Measurements from ENCODE around the gene HACL1. TPM values are rescaled to one million over a fixed set of nuclear protein-coding genes. Genes with fewer than 3 reads are reported as not detected.

HACL1 gene
- total and polyA plus RNA-seq, 10 of the 15 experiments (the other 5 are each of a cell fraction or from before 2014, with no cell fraction given), result 19.4 to 48.7 (median 30.1) TPM

DNA sequence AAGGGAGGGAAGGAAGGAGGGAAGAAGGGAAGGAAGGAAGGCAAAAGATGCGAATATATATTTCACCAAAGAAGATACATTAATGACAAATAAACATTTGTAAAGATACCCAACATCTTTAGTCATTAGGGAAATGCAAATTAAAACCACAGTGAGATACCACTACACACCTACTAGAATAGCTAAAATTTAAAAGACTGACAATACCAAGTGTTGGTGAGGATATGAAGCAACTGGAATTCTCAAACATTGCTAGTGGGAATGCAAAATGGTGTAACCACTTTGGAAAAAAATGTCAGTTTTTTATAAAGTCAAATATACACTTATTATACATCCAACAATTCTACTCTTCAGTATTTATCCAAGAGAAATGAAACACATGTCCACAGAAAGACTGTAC lies 75.6 kb downstream of the HACL1 start:
- in situ Hi-C loops (cut with MboI) (no loop called here), intact Hi-C loops (cut with micrococcal nuclease; ENCODE audit: unreplicated experiment) (loop anchor here (2.0 kb wide), 1 partner anchor 31 kb away; no protein-coding TSS in a partner anchor)
- Histone ChIP-seq H3K9ac (ENCODE audit: control insufficient read depth, insufficient read depth, low read length) (no peak overlapping the region), H4K20me1 (ENCODE audit: control insufficient read depth, insufficient read depth) (no peaks in the 10 kb centered on the region), H3K4me1 (ENCODE audit: control insufficient read depth, insufficient read depth, low read length) (no peaks in the 10 kb centered on the region), H3K27ac (ENCODE audit: control insufficient read depth, insufficient read depth) (no peak overlapping the region), H2AFZ (ENCODE audit: control insufficient read depth, low read depth, low read length) (no peak overlapping the region), H3K27me3 (replicated peaks in 1 of 2; ENCODE audit: control insufficient read depth in 2 of 2, insufficient read depth in 2 of 2, low read length in 1 of 2) (no peaks in the 10 kb centered on the region), H3K4me3 (no peak overlapping the region), H3K36me3 (ENCODE audit: control insufficient read depth in 2 of 2, insufficient read depth in 2 of 2, low read length in 1 of 2) (no peaks in the 10 kb centered on the region), H3K4me2 (ENCODE audit: control insufficient read depth, insufficient read depth) (no peak overlapping the region), H3K9me3 (replicated peaks; ENCODE audit: control insufficient read depth, insufficient read depth, low read length) (no peaks in the 10 kb centered on the region), H3K79me2 (ENCODE audit: control insufficient read depth, insufficient read depth, low read length) (no peaks in the 10 kb centered on the region)
- WGBS (ENCODE audit: insufficient coverage, insufficient replicate concordance, low lambda C conversion rate, missing lambda C conversion rate), result 86% methylated on average over 1 of the region's 1 CpG
- DNase-seq (ENCODE audit: low read depth, low spot score), result no peak
- ChIA-PET RAD21 (ENCODE audit: unreplicated experiment) (no interaction called here), POLR2A (no interaction called here), CTCF (interaction anchor here (1.1 to 5.4 kb wide), 6 partner anchors 10 to 719 kb away, joined by 3 to 72 read pairs (median 9); no protein-coding TSS in a partner anchor), SMC1A (ENCODE audit: uncharacterized antibody, unreplicated experiment) (interaction anchor here (0.6 to 4.7 kb wide), 4 partner anchors 9 to 316 kb away, joined by 3 to 58 read pairs (median 3); no protein-coding TSS in a partner anchor)
- no peak for ATAC-seq
- FAIRE-seq, result no peak
- BruUV-seq (replicated peaks), result no TSS peak
- TF ChIP-seq KAT2A (conservative IDR thresholded peaks at IDR 0.05; ENCODE audit: control insufficient read depth, low read depth, low read length) (no peak), CHD4 (IDR thresholded peaks at IDR 0.05) (no peak)

DNA sequence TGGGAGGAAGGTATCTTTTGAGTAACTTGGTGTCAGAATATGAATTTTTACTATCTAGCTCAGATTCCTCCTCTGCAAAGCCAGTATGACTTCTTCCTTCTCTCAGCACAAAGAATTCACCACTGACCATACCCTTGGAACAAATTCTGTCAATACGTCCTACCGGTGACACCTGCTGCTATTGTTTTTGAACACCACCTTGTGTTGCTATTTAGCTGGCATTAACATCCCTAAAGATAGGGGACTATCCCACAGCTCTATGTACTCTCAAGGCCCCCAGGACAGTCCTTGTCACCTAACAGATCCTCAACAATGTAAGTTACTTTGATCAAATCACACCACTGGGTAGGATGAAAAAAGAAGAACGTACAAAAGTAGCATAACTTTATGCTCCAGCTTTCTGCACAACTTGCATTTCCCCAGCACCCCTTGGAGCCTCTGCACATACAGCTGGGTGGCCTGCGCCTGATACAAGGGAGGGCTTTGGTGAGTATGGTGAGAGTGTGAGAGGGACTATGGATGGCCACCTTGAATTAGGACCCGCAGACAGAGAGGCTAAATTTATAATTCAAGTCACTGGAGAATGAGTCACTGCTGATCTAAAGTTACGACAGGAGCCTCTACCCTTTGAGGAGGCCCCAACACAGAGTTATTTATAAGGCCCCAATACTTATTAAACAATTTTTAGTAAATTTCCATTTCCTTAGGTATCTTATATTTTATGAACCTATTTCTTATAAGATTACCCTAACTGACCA lies 77.5 kb downstream of the HACL1 start:
- no peaks in the 10 kb centered on the region for H4K20me1 ChIP-seq (ENCODE audit: control insufficient read depth, insufficient read depth)
- ChIA-PET RAD21 (ENCODE audit: unreplicated experiment) (interaction anchor here (0.9 to 4.4 kb wide), 4 partner anchors 9 to 119 kb away, joined by 3 to 22 read pairs (median 3); no protein-coding TSS in a partner anchor), CTCF (interaction anchor here (0.7 to 3.1 kb wide), 10 partner anchors 9 to 320 kb away, joined by 3 to 13 read pairs (median 5); partner anchors contain the start of gene CAPN7), SMC1A (ENCODE audit: uncharacterized antibody, unreplicated experiment) (interaction anchor here (0.7 to 1.8 kb wide), 9 partner anchors 10 to 321 kb away, joined by 3 to 7 read pairs (median 4); partner anchors contain the start of genes EAF1 and METTL6), POLR2A (no interaction called here)
- no peak overlapping the region for H3K4me3 ChIP-seq
- no peak for ATAC-seq
- no peak for FAIRE-seq
- BruUV-seq (replicated peaks), result no TSS peak
- H3K27ac ChIP-seq (ENCODE audit: control insufficient read depth, insufficient read depth), result no peak overlapping the region
- DNase-seq (ENCODE audit: low read depth, low spot score), result no peak
- no peak overlapping the region for H3K9ac ChIP-seq (ENCODE audit: control insufficient read depth, insufficient read depth, low read length)
- H3K36me3 ChIP-seq (ENCODE audit: control insufficient read depth in 2 of 2, insufficient read depth in 2 of 2, low read length in 1 of 2), result no peaks in the 10 kb centered on the region
- no peaks in the 10 kb centered on the region for H3K4me1 ChIP-seq (ENCODE audit: control insufficient read depth, insufficient read depth, low read length)
- H3K9me3 ChIP-seq (replicated peaks; ENCODE audit: control insufficient read depth, insufficient read depth, low read length), result no peaks in the 10 kb centered on the region
- 55% methylated on average over 6 of the region's 6 CpGs for WGBS (ENCODE audit: insufficient coverage, insufficient replicate concordance, low lambda C conversion rate, missing lambda C conversion rate)
- H3K27me3 ChIP-seq (replicated peaks in 1 of 2; ENCODE audit: control insufficient read depth in 2 of 2, insufficient read depth in 2 of 2, low read length in 1 of 2), result no peaks in the 10 kb centered on the region
- H3K79me2 ChIP-seq (ENCODE audit: control insufficient read depth, insufficient read depth, low read length), result no peaks in the 10 kb centered on the region
- intact Hi-C loops (cut with micrococcal nuclease; ENCODE audit: unreplicated experiment) (no loop called here), in situ Hi-C loops (cut with MboI) (no loop called here)
- no peak overlapping the region for H3K4me2 ChIP-seq (ENCODE audit: control insufficient read depth, insufficient read depth)
- H2AFZ ChIP-seq (ENCODE audit: control insufficient read depth, low read depth, low read length), result no peak overlapping the region
- no peak for TF ChIP-seq RCOR1 (conservative IDR thresholded peaks at IDR 0.05; ENCODE audit: low read depth, low read length)
- TF ChIP-seq GATAD2B (conservative IDR thresholded peaks at IDR 0.05; ENCODE audit: low read depth), result no peak
- TF ChIP-seq SMAD1 (IDR thresholded peaks at IDR 0.05; ENCODE audit: low read depth, partially characterized antibody), result no peak
- TF ChIP-seq, protein P1, sequence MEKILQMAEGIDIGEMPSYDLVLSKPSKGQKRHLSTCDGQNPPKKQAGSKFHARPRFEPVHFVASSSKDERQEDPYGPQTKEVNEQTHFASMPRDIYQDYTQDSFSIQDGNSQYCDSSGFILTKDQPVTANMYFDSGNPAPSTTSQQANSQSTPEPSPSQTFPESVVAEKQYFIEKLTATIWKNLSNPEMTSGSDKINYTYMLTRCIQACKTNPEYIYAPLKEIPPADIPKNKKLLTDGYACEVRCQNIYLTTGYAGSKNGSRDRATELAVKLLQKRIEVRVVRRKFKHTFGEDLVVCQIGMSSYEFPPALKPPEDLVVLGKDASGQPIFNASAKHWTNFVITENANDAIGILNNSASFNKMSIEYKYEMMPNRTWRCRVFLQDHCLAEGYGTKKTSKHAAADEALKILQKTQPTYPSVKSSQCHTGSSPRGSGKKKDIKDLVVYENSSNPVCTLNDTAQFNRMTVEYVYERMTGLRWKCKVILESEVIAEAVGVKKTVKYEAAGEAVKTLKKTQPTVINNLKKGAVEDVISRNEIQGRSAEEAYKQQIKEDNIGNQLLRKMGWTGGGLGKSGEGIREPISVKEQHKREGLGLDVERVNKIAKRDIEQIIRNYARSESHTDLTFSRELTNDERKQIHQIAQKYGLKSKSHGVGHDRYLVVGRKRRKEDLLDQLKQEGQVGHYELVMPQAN (conservative IDR thresholded peaks at IDR 0.05), result no peak
- no peak for TF ChIP-seq CBX3 (IDR thresholded peaks at IDR 0.05; ENCODE audit: borderline replicate concordance, low read depth)
- no peak for TF ChIP-seq IKZF2 (IDR thresholded peaks at IDR 0.05)
- TF ChIP-seq LARP7 (IDR thresholded peaks at IDR 0.05), result no peak
- TF ChIP-seq EED (IDR thresholded peaks at IDR 0.05; ENCODE audit: low read depth), result no peak
- TF ChIP-seq, protein P2, sequence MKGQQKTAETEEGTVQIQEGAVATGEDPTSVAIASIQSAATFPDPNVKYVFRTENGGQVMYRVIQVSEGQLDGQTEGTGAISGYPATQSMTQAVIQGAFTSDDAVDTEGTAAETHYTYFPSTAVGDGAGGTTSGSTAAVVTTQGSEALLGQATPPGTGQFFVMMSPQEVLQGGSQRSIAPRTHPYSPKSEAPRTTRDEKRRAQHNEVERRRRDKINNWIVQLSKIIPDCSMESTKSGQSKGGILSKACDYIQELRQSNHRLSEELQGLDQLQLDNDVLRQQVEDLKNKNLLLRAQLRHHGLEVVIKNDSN (IDR thresholded peaks at IDR 0.05; ENCODE audit: borderline replicate concordance, extremely low read length, insufficient read depth, low read depth, low read length), result no peak
- TF ChIP-seq NFXL1 (IDR thresholded peaks at IDR 0.05; ENCODE audit: borderline replicate concordance), result no peak
- no peak for TF ChIP-seq RFX5 (IDR thresholded peaks at IDR 0.05; ENCODE audit: low read depth, low read length)
- no peak for TF ChIP-seq BCL11A (IDR thresholded peaks at IDR 0.05; ENCODE audit: low read depth, low read length)
- TF ChIP-seq POLR2AphosphoS2 (IDR thresholded peaks at IDR 0.05; ENCODE audit: low read depth, low read length), result no peak

Measured in GM12878 (cell line).